GM12878 (cell line): ENCODE results near the gene MKNK1. TPM values are rescaled to one million over a fixed set of nuclear protein-coding genes. Genes with fewer than 3 reads are reported as not detected.

Experiments
- ATAC-seq: fragments of 200-7000 bp; cut with Tn5 transposase; 3 replicates; pipeline ENCODE4 v1.9.1; 2020; ENCODE audit warnings: mild to moderate bottlenecking, moderate library complexity
- BruUV-seq: library from RNA; stranded (reverse); fragments of 400-500 nt; replicated peaks from 2 replicates; lab custom pipeline; 2021; lab: Mats Ljungman, UMichigan
- CTCF ChIA-PET: fragments of 300-600 bp; sonication (Branson Sonifier 250); formaldehyde crosslinking; extraction: SDS; loops from one replicate; lab custom pipeline; 2021; ENCODE audit warnings: inconsistent platforms; lab: Yijun Ruan, JAX
- POLR2A ChIA-PET: fragments of 350-600 bp; formaldehyde crosslinking; extraction: SDS; loops from one replicate; lab custom pipeline; 2021; ENCODE audit warnings: inconsistent platforms; lab: Charles Lee
- RAD21 ChIA-PET: fragments of 300-600 bp; sonication (Branson Sonifier 250); formaldehyde crosslinking; loops from one replicate; lab custom pipeline; 2023; ENCODE audit warnings: antibody characterized with exemption; ENCODE audit not compliant: unreplicated experiment; lab: Charles Lee
- SMC1A ChIA-PET: fragments of 300-600 bp; sonication (Branson Sonifier 250); formaldehyde crosslinking; loops from one replicate; lab custom pipeline; 2023; ENCODE audit not compliant: unreplicated experiment, uncharacterized antibody; lab: Charles Lee
- DNase-seq: peaks from one replicate; pipeline ENCODE4 v3.0.0-alpha.2; 2011; ENCODE audit warnings: low read depth, low spot score
- FAIRE-seq: peaks from 3 replicates; lab custom pipeline; 2011; peaks lifted over from hg19 to GRCh38; lab: Jason Lieb, UNC
- H2AFZ ChIP-seq: 2 replicates; pipeline ENCODE4 v1.6.0; 2011; ENCODE audit warnings: low read depth, low read length, control low read depth; ENCODE audit not compliant: control insufficient read depth
- H3K27ac ChIP-seq: 2 replicates; pipeline ENCODE4 v1.5.1; 2011; ENCODE audit warnings: control low read depth; ENCODE audit not compliant: control insufficient read depth, insufficient read depth
- H3K27me3 ChIP-seq, 2 experiments: replicated peaks in 1 of 2; 2 replicates each; pipeline versions ENCODE4 v1.6.0 to v1.6.1; 2011; ENCODE audit warnings: low read length in 1 of 2; ENCODE audit not compliant: control insufficient read depth in 2 of 2, insufficient read depth in 2 of 2
- H3K36me3 ChIP-seq, 2 experiments: 2 replicates each; pipeline ENCODE4 v1.5.1; 2011; ENCODE audit warnings: low read length in 1 of 2; ENCODE audit not compliant: control insufficient read depth in 2 of 2, insufficient read depth in 2 of 2
- H3K4me1 ChIP-seq: 2 replicates; pipeline ENCODE4 v1.6.1; 2011; ENCODE audit warnings: mild to moderate bottlenecking, low read length, moderate library complexity, mixed read lengths; ENCODE audit not compliant: control insufficient read depth, insufficient read depth
- H3K4me2 ChIP-seq: 2 replicates; pipeline ENCODE4 v1.6.0; 2011; ENCODE audit warnings: control low read depth; ENCODE audit not compliant: control insufficient read depth, insufficient read depth
- H3K4me3 ChIP-seq: fragments of 200-600 bp; sonication (generic); 2 replicates; pipeline ENCODE4 v1.5.1; 2016
- H3K79me2 ChIP-seq: 2 replicates; pipeline ENCODE4 v1.6.0; 2011; ENCODE audit warnings: low read length; ENCODE audit not compliant: control insufficient read depth, insufficient read depth
- H3K9ac ChIP-seq: 2 replicates; pipeline ENCODE4 v1.8.0; 2011; ENCODE audit warnings: low read length, control low read depth, mixed read lengths; ENCODE audit not compliant: control insufficient read depth, insufficient read depth
- H3K9me3 ChIP-seq: replicated peaks from 3 replicates; pipeline ENCODE4 v1.5.1; 2011; ENCODE audit warnings: mild to moderate bottlenecking, low read length; ENCODE audit not compliant: control insufficient read depth, insufficient read depth
- H4K20me1 ChIP-seq: 2 replicates; pipeline ENCODE4 v1.6.0; 2011; ENCODE audit not compliant: control insufficient read depth, insufficient read depth
- EGR1 ChIP-seq, 2 experiments: IDR thresholded peaks; 1 replicate in 1 of 2; 2 replicates in 1 of 2; pipeline ENCODE4 v1.6.1; 2011 to 2012; ENCODE audit warnings: low read depth in 2 of 2, low read length in 2 of 2, borderline replicate concordance in 1 of 2, mild to moderate bottlenecking in 1 of 2, moderate library complexity in 1 of 2
- JUND ChIP-seq: IDR thresholded peaks from 2 replicates; pipeline ENCODE4 v1.6.1; 2012; ENCODE audit warnings: low read depth, mild to moderate bottlenecking, low read length, improper control_type of control experiment, moderate library complexity
- KDM1A ChIP-seq: fragments of 200-600 bp; sonication (generic); IDR thresholded peaks from 2 replicates; pipeline ENCODE4 v1.6.1; 2016; ENCODE audit warnings: borderline replicate concordance
- NBN ChIP-seq: fragments of 450-650 bp; IDR thresholded peaks from 2 replicates; pipeline ENCODE4 v1.6.1; 2016
- NFYB ChIP-seq: IDR thresholded peaks from 2 replicates; pipeline ENCODE4 v1.6.1; 2011; ENCODE audit warnings: low read depth, mild to moderate bottlenecking, low read length, improper control_type of control experiment, moderate library complexity; ENCODE audit not compliant: insufficient read depth
- NKRF ChIP-seq: fragments of 450-650 bp; conservative IDR thresholded peaks from 2 replicates; pipeline ENCODE4 v1.6.1; 2017; ENCODE audit warnings: mild to moderate bottlenecking, moderate library complexity
- NR2C1 ChIP-seq: fragments of 450-650 bp; IDR thresholded peaks from 2 replicates; pipeline ENCODE4 v1.6.1; 2017; ENCODE audit warnings: antibody characterized with exemption, mild to moderate bottlenecking, moderate library complexity
- PML ChIP-seq: IDR thresholded peaks from 2 replicates; pipeline ENCODE4 v1.6.1; 2012; ENCODE audit warnings: low read length, inconsistent platforms
- RAD21 ChIP-seq: IDR thresholded peaks from 2 replicates; pipeline ENCODE4 v1.6.1; 2011; ENCODE audit warnings: mild to moderate bottlenecking, low read depth, low read length, moderate library complexity; ENCODE audit not compliant: insufficient read depth
- SIX5 ChIP-seq: IDR thresholded peaks from 2 replicates; pipeline ENCODE4 v1.6.1; 2011; ENCODE audit warnings: mild to moderate bottlenecking, low read depth, low read length, moderate library complexity; ENCODE audit not compliant: severe bottlenecking
- SRF ChIP-seq, 2 experiments: IDR thresholded peaks; 2 replicates each; pipeline ENCODE4 v1.6.1; 2011; ENCODE audit warnings: low read depth in 2 of 2, low read length in 2 of 2, mild to moderate bottlenecking in 1 of 2, moderate library complexity in 1 of 2
- ZNF207 ChIP-seq: fragments of 450-650 bp; IDR thresholded peaks from 2 replicates; pipeline ENCODE4 v1.6.1; 2014; ENCODE audit warnings: antibody characterized with exemption, mild to moderate bottlenecking, borderline replicate concordance
- whole genome bisulfite sequencing: methylation state at CpG from one replicate; pipeline ENCODE4 v1.1.6; 2016; ENCODE audit warnings: low lambda C conversion rate; ENCODE audit not compliant: insufficient replicate concordance, insufficient coverage; ENCODE audit errors: missing lambda C conversion rate; 5-methylcytosine and 5-hydroxymethylcytosine counted together
- in situ Hi-C: fragments of 300-500 bp; cut with MboI; formaldehyde crosslinking; loops from 9 replicates; pipeline ENCODE4 v1.14.3; 2018; ENCODE audit warnings: mixed read lengths
- intact Hi-C: fragments of 100-400 bp; cut with micrococcal nuclease; formaldehyde crosslinking; loops from one replicate; pipeline ENCODE4 v1.14.2; 2022; ENCODE audit not compliant: unreplicated experiment
- polyA plus RNA-seq, 11 experiments: library from polyadenylated mRNA; depleted of rRNA in 4 of 11; unstranded in 6 of 11; stranded (reverse) in 5 of 11; fragments of >200 nt; fragmentation: Nextera tagmentation in 4 of 11; fragmentation: Illumina TruSeq in 1 of 11; extraction: Ambion mirVana in 4 of 11; extraction: Trizol in 1 of 11; gene quantifications; 1 replicate in 1 of 11; 2 replicates in 10 of 11; pipeline versions ENCODE4 v1.2.1 to v1.2.3, GENCODE V29; 2011 to 2016; ENCODE audit warnings: inconsistent platforms in 2 of 11, missing spikeins in 2 of 11, low read depth in 1 of 11
- total RNA-seq, 4 experiments: library from RNA; depleted of rRNA in 3 of 4; stranded (reverse); fragments of >200 nt in 3 of 4; fragmentation: Illumina TruSeq in 1 of 4; extraction: Trizol in 1 of 4; gene quantifications; 2 replicates each; pipeline versions ENCODE4 v1.2.1 to v1.2.3, GENCODE V29; 2013 to 2021
- TF ChIP-seq, protein P1 (sequence below): fragments of 450-650 bp; formaldehyde crosslinking; IDR thresholded peaks from 2 replicates; pipeline ENCODE4 v1.5.0; 2022; ENCODE audit warnings: mild to moderate bottlenecking, missing genetic modification characterization

The MKNK1 gene
- total and polyA plus RNA-seq, 10 of the 15 experiments (the other 5 are each of a cell fraction or from before 2014, with no cell fraction given): 13.7 to 29.9 (median 26.5) TPM

DNA sequence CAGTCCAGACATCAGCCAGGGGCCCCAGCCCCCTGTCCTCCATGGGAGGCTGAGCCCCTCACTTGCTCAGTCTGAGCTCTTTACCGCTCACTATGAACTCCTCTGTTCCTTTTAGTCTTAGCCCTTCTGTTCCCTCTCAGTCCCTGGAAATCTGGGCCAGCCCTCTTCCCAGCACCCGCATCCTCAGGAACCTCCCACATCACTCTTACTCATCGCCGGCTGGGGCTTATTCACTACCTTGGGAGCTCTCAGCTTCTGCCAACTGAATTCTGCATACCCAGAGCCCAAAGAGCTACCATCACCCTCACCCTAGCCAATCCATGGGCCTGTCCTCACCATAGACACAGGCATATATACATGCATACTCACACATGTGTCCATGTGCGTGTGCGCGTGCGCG, 64.1 kb downstream of the MKNK1 start:
- 88% methylated on average over 9 of the region's 9 CpGs for WGBS
- ChIA-PET SMC1A (interaction anchor here (2.2 kb wide), 1 partner anchor 11 kb away, joined by 6 read pairs; no protein-coding TSS in a partner anchor), POLR2A (no interaction called here), RAD21 (no interaction called here)
- BruUV-seq: no TSS peak
- intact Hi-C loops: no loop called here
- in situ Hi-C loops: no loop called here
- no peaks in the 10 kb centered on the region for H3K79me2 ChIP-seq
- no peaks in the 10 kb centered on the region for H4K20me1 ChIP-seq
- ATAC-seq (no peak), DNase-seq (no peak)
- no peak overlapping the region for H3K4me2 ChIP-seq
- H3K4me3 ChIP-seq: no peak overlapping the region
- H2AFZ ChIP-seq: no peak overlapping the region
- no peak for TF ChIP-seq EGR1 (IDR thresholded peaks at IDR 0.05; ENCODE audit: borderline replicate concordance in 1 of 2, low read depth in 2 of 2, low read length in 2 of 2)
- TF ChIP-seq KDM1A: no peak
- no peak for TF ChIP-seq NKRF
- no peak for TF ChIP-seq NR2C1
- no peak for TF ChIP-seq ZNF207
- TF ChIP-seq JUND: no peak
- TF ChIP-seq, protein P1, sequence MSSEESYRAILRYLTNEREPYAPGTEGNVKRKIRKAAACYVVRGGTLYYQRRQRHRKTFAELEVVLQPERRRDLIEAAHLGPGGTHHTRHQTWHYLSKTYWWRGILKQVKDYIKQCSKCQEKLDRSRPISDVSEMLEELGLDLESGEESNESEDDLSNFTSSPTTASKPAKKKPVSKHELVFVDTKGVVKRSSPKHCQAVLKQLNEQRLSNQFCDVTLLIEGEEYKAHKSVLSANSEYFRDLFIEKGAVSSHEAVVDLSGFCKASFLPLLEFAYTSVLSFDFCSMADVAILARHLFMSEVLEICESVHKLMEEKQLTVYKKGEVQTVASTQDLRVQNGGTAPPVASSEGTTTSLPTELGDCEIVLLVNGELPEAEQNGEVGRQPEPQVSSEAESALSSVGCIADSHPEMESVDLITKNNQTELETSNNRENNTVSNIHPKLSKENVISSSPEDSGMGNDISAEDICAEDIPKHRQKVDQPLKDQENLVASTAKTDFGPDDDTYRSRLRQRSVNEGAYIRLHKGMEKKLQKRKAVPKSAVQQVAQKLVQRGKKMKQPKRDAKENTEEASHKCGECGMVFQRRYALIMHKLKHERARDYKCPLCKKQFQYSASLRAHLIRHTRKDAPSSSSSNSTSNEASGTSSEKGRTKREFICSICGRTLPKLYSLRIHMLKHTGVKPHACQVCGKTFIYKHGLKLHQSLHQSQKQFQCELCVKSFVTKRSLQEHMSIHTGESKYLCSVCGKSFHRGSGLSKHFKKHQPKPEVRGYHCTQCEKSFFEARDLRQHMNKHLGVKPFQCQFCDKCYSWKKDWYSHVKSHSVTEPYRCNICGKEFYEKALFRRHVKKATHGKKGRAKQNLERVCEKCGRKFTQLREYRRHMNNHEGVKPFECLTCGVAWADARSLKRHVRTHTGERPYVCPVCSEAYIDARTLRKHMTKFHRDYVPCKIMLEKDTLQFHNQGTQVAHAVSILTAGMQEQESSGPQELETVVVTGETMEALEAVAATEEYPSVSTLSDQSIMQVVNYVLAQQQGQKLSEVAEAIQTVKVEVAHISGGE (CRISPR knock-in tag): no peak
- TF ChIP-seq NBN: no peak
- TF ChIP-seq SIX5: no peak
- no peak for TF ChIP-seq SRF (IDR thresholded peaks at IDR 0.05; ENCODE audit: low read depth in 2 of 2, low read length in 2 of 2)
- no peak for TF ChIP-seq NFYB
- no peak for TF ChIP-seq PML
- TF ChIP-seq RAD21: no peak
- TF ChIP-seq, all 136 proteins: peak for 0
- no peak overlapping the region for H3K27ac ChIP-seq
- no peak overlapping the region for H3K9ac ChIP-seq
- no peaks in the 10 kb centered on the region for H3K36me3 ChIP-seq
- no peaks in the 10 kb centered on the region for H3K9me3 ChIP-seq
- peaks cover 11 to 12% of the 10 kb centered on the region in 2 experiments for H3K27me3 ChIP-seq
- no peaks in the 10 kb centered on the region for H3K4me1 ChIP-seq
- CTCF ChIA-PET: interaction anchor here (0.5 to 2.9 kb wide), 5 partner anchors 8 to 95 kb away, joined by 3 to 12 read pairs (median 3); no protein-coding TSS in a partner anchor
- FAIRE-seq: no peak
